ENCODE measurements around the gene MMP14.
A peak's percentile ranks its signal among the peaks of the same experiment; 100 is the strongest.

GRCh38 chr14:22865424-22866405, 29.3 kb downstream of the MMP14 start:
- TF ChIP-seq MYBL2 (CRISPR knock-in tag; IDR thresholded peaks at IDR 0.05) = no peak
- peak; percentile 47 for TF ChIP-seq CTCF (IDR thresholded peaks at IDR 0.05)
- TF ChIP-seq ATF1 (CRISPR knock-in tag; IDR thresholded peaks at IDR 0.05) = no peak
- no peak for TF ChIP-seq IRF1 (CRISPR knock-in tag; IDR thresholded peaks at IDR 0.05)
- TF ChIP-seq SMAD3 (CRISPR knock-in tag; IDR thresholded peaks at IDR 0.05; ENCODE audit: borderline replicate concordance) = no peak
- TF ChIP-seq ELF4 (CRISPR knock-in tag; IDR thresholded peaks at IDR 0.05; ENCODE audit: low read depth) = no peak
- no peak for TF ChIP-seq PRDM15 (CRISPR knock-in tag; IDR thresholded peaks at IDR 0.05)
- no peak for TF ChIP-seq NR2C2 (CRISPR knock-in tag; IDR thresholded peaks at IDR 0.05)
- no peak for TF ChIP-seq ZNF232 (CRISPR knock-in tag; IDR thresholded peaks at IDR 0.05)
- no peak for TF ChIP-seq PRRX2 (CRISPR knock-in tag; IDR thresholded peaks at IDR 0.05)
- no peak for TF ChIP-seq ZMAT4 (CRISPR knock-in tag; IDR thresholded peaks at IDR 0.05)
- no peak for TF ChIP-seq SP1 (CRISPR knock-in tag; conservative IDR thresholded peaks at IDR 0.05)
- no peak for TF ChIP-seq ZNF281 (CRISPR knock-in tag; IDR thresholded peaks at IDR 0.05)
- TF ChIP-seq FOXK1 (CRISPR knock-in tag; IDR thresholded peaks at IDR 0.05) = no peak

Measured in WTC11 (cell line).